Activated CD4-positive, alpha-beta memory T cell treated with anti-CD3 and anti-CD28 coated beads, Interleukin-2, amount 10 ng/mL, durations not matched to agents 7 days and 5 days (primary cell): ENCODE measurements around the gene KCNK3. TPM values are rescaled to one million over a fixed set of nuclear protein-coding genes. Genes with fewer than 3 reads are reported as not detected.
"Not testable (repeated sequence)": the region's sequence is repeated elsewhere in the genome, so short reads cannot be mapped to it uniquely, and the experiment has no call there.

Source experiments
- CTCF ChIA-PET: fragments of 350-600 bp; sonication (Branson Sonifier 250); formaldehyde crosslinking; loops from one replicate; lab custom pipeline; 2021; ENCODE audit warnings: antibody characterized with exemption, inconsistent platforms; lab: Charles Lee
- POLR2A ChIA-PET: fragments of 350-600 bp; sonication (Branson Sonifier 250); formaldehyde crosslinking; loops from one replicate; lab custom pipeline; 2021; ENCODE audit warnings: antibody characterized with exemption; lab: Charles Lee
- DNase-seq: peaks from one replicate; pipeline ENCODE4 v3.0.0-alpha.2; 2020
- H3K27ac Mint-ChIP-seq: one replicate; pipeline ENCODE4 v1.8.0; 2021; ENCODE audit warnings: mild to moderate bottlenecking, mixed read lengths
- H3K27me3 Mint-ChIP-seq: one replicate; pipeline ENCODE4 v1.8.0; 2021; ENCODE audit warnings: mixed read lengths
- H3K36me3 Mint-ChIP-seq: one replicate; pipeline ENCODE4 v1.8.0; 2021; ENCODE audit warnings: low read depth, mixed read lengths
- H3K4me1 Mint-ChIP-seq: one replicate; pipeline ENCODE4 v1.8.0; 2021; ENCODE audit warnings: mixed read lengths
- H3K4me3 Mint-ChIP-seq: one replicate; pipeline ENCODE4 v1.8.0; 2021; ENCODE audit warnings: mild to moderate bottlenecking, mixed read lengths
- H3K9me3 Mint-ChIP-seq: one replicate; pipeline ENCODE4 v1.8.0; 2021; ENCODE audit warnings: mixed read lengths
- total RNA-seq, 2 experiments: library from RNA; stranded (reverse); gene quantifications; one replicate each; pipeline ENCODE4 v1.2.3, GENCODE V29; 2021

The KCNK3 gene
- total RNA-seq, 2 experiments from 2014 or later: not detected

DNA sequence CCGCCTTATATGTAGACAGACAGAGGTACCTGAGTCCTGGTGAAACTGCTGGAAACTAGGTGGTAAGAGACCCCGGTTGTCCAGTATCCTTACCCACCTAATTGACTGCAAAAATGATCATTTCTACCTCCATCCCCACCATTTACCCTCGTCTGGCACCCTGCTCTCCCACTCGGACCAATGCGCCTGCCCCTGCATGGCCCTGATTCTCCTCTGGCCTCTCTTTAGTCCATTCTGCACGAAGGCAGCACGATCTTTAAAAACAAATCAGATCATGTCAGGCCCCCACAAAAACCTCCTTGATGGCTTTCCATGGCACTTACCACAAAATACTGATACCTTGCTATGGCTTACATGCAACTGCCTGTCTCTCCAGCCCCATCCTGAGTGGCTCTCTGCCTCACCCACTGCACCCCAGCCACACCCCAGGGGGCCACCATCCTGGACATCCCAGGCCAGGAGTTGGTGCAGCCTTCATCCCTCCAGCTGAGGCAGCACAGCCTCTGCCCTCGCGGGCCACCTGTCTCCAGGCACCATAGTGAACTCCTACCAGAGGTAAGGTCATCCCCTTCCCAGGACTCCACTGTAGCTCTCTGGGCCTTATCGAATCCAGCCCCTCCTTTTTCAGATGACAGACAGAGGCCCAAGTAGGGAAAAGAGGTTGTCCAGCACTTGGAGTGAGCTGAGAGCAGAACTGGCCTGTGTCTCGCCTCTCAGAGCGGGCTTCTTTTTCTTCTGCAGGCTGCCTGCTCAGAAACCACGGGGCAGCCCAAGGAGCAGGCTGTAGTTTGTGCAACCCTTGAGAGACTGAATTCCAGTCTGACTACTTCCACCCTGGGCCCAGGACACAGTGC is 39.1 kb upstream of the KCNK3 start:
- no peak for DNase-seq
- ChIA-PET CTCF (no interaction called here), POLR2A (no interaction called here)
- H3K27ac Mint-ChIP-seq: no peak overlapping the region
- no peak overlapping the region for H3K4me3 Mint-ChIP-seq
- H3K9me3 Mint-ChIP-seq: no peaks in the 10 kb centered on the region
- H3K27me3 Mint-ChIP-seq: peaks cover 16% of the 10 kb centered on the region
- H3K4me1 Mint-ChIP-seq: no peaks in the 10 kb centered on the region
- H3K36me3 Mint-ChIP-seq: no peaks in the 10 kb centered on the region

DNA sequence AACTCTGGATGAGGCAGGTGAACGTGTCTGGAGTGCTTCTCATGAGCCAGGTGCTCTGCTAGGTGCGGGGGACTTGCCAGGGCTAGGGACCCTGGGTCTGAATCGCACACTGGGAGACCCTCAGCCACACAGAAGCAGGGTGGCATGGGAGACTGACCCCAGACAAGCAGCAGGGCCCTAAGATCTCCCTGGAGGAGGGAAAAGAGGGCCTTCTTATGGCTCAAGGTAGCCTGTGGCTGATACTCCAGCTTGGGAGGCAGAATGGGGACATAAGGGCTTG is 38.5 kb upstream of the KCNK3 start:
- Mint-ChIP-seq H3K36me3 (no peaks in the 10 kb centered on the region), H3K27me3 (peaks cover 16% of the 10 kb centered on the region), H3K4me1 (no peaks in the 10 kb centered on the region), H3K9me3 (no peaks in the 10 kb centered on the region), H3K27ac (no peak overlapping the region), H3K4me3 (no peak overlapping the region)
- no peak for DNase-seq
- POLR2A ChIA-PET: no interaction called here
- CTCF ChIA-PET: no interaction called here

DNA sequence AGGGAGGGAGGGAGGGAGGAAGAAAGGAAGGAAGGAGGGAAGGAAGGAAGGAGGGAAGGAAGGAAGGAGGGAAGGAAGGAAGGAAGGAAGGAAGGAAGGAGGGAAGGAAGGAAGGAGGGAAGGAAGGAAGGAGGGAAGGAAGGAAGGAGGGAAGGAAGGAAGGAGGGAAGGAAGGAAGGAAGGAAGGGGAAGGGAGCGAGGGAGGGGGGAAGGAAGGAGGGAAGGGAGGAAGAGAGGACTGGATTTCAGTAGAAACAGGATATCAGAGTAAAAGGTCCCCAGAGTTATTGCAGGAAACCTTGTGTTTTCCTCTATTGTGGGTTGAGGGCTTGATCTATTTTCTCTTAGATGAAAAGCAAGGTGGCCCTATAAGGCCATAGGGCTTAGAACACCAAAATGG is 37.4 kb upstream of the KCNK3 start:
- H3K4me3 Mint-ChIP-seq, DNase-seq, H3K4me1 Mint-ChIP-seq, POLR2A ChIA-PET, CTCF ChIA-PET, H3K9me3 Mint-ChIP-seq, H3K27ac Mint-ChIP-seq, H3K36me3 Mint-ChIP-seq: not testable (repeated sequence)
- H3K27me3 Mint-ChIP-seq: peaks cover 19% of the 10 kb centered on the region

- Mint-ChIP-seq H3K9me3 (peaks cover 7% of the 10 kb centered on the region), H3K4me3 (no peak overlapping the region), H3K27ac (no peak overlapping the region), H3K36me3 (no peaks in the 10 kb centered on the region), H3K4me1 (no peaks in the 10 kb centered on the region), H3K27me3 (peaks cover 18% of the 10 kb centered on the region)
- DNase-seq: no peak
- ChIA-PET CTCF (no interaction called here), POLR2A (no interaction called here)
These were observed 36.8 kb upstream of the KCNK3 start for GRCh38 chr2:26655611-26656195.

DNA sequence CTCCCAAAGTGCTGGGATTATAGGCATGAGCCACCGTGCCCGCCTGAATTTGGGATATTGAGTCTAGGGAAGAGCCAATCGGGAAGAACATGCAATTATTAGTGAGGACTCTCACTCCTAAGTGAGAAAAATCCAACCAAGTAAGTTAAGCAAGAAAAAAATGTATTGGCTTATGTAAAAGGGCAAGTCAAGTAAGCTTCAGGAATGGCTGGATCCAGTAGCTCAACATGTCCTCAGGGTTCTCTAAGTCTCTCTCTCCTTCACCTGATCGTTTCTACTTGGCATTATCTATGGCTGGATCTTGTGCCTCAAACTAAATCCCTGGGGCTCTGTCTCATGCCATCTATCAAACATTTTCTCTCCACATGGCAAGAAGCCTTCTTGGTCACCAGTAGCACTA is 35.3 kb upstream of the KCNK3 start:
- no peak overlapping the region for H3K4me3 Mint-ChIP-seq
- H3K9me3 Mint-ChIP-seq: peaks cover 8% of the 10 kb centered on the region
- H3K4me1 Mint-ChIP-seq: no peaks in the 10 kb centered on the region
- ChIA-PET POLR2A (no interaction called here), CTCF (no interaction called here)
- peaks cover 21% of the 10 kb centered on the region for H3K27me3 Mint-ChIP-seq
- H3K36me3 Mint-ChIP-seq: no peaks in the 10 kb centered on the region
- DNase-seq: no peak
- H3K27ac Mint-ChIP-seq: no peak overlapping the region

- Mint-ChIP-seq H3K36me3 (no peaks in the 10 kb centered on the region), H3K4me3 (no peak overlapping the region), H3K9me3 (peaks cover 8% of the 10 kb centered on the region), H3K27ac (no peak overlapping the region), H3K27me3 (peaks cover 15% of the 10 kb centered on the region), H3K4me1 (no peaks in the 10 kb centered on the region)
- ChIA-PET CTCF (interaction anchor here (1.0 kb wide), 1 partner anchor 264 kb away, joined by 3 read pairs; no protein-coding TSS in a partner anchor), POLR2A (no interaction called here)
- no peak for DNase-seq
These were observed 33.7 kb upstream of the KCNK3 start for GRCh38 chr2:26658691-26659346.

DNA sequence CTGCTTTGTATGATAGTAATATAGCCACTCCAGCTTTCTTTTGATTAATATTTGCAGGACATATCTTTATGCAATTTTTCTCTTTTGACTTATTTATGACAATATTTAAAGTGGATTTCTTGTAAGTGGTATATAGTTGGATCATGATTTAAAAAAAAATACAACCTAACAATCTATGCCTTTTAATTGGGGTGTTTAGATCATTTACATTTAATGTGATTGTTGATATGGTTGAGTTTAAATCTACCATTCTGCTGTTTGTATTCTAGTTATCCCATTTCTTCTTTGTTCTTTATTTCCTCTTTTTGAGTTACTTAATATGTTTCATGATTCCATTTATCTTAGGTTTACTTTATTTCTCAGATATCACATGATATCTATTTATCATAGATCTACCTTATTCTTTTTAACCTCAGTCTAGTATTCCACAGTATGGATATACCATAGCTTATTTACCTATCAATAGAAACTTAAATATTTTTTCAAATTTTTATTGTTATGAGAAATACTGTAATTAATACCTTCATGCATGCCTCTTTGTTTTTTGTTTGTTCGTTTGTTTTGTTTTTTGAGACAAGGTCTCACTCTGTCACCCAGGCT is 32.1 kb upstream of the KCNK3 start:
- no peak overlapping the region for H3K4me3 Mint-ChIP-seq

GRCh38 chr2:26665296-26665695 is 27.2 kb upstream of the KCNK3 start:
- H3K4me1 Mint-ChIP-seq, H3K27ac Mint-ChIP-seq, H3K4me3 Mint-ChIP-seq, POLR2A ChIA-PET, H3K9me3 Mint-ChIP-seq, CTCF ChIA-PET, DNase-seq, H3K36me3 Mint-ChIP-seq: not testable (repeated sequence)
- peaks cover 37% of the 10 kb centered on the region for H3K27me3 Mint-ChIP-seq

More for the DNA sequence above, 32.1 kb upstream of the KCNK3 start:
- Mint-ChIP-seq H3K36me3 (no peaks in the 10 kb centered on the region), H3K27ac (no peak overlapping the region), H3K4me1 (no peaks in the 10 kb centered on the region), H3K9me3 (peaks cover 8% of the 10 kb centered on the region), H3K27me3 (peaks cover 18% of the 10 kb centered on the region)
- POLR2A ChIA-PET: no interaction called here
- DNase-seq: no peak
- CTCF ChIA-PET: interaction anchor here (0.7 to 1.0 kb wide), 3 partner anchors 53 to 302 kb away, joined by 3 read pairs; no protein-coding TSS in a partner anchor

- POLR2A ChIA-PET: no interaction called here
- Mint-ChIP-seq H3K4me3 (no peak overlapping the region), H3K36me3 (no peaks in the 10 kb centered on the region), H3K9me3 (no peaks in the 10 kb centered on the region), H3K27me3 (peaks cover 30% of the 10 kb centered on the region), H3K4me1 (no peaks in the 10 kb centered on the region), H3K27ac (no peak overlapping the region)
- CTCF ChIA-PET: no interaction called here
- DNase-seq: no peak
These were observed 25.9 kb upstream of the KCNK3 start for GRCh38 chr2:26666671-26667070.

- Mint-ChIP-seq H3K36me3 (no peaks in the 10 kb centered on the region), H3K4me1 (no peaks in the 10 kb centered on the region), H3K27ac (no peak overlapping the region), H3K27me3 (peaks cover 30% of the 10 kb centered on the region), H3K4me3 (no peak overlapping the region), H3K9me3 (no peaks in the 10 kb centered on the region)
- CTCF ChIA-PET: no interaction called here
- no peak for DNase-seq
- POLR2A ChIA-PET: no interaction called here
These were observed 24.5 kb upstream of the KCNK3 start for GRCh38 chr2:26668041-26668440.

DNA sequence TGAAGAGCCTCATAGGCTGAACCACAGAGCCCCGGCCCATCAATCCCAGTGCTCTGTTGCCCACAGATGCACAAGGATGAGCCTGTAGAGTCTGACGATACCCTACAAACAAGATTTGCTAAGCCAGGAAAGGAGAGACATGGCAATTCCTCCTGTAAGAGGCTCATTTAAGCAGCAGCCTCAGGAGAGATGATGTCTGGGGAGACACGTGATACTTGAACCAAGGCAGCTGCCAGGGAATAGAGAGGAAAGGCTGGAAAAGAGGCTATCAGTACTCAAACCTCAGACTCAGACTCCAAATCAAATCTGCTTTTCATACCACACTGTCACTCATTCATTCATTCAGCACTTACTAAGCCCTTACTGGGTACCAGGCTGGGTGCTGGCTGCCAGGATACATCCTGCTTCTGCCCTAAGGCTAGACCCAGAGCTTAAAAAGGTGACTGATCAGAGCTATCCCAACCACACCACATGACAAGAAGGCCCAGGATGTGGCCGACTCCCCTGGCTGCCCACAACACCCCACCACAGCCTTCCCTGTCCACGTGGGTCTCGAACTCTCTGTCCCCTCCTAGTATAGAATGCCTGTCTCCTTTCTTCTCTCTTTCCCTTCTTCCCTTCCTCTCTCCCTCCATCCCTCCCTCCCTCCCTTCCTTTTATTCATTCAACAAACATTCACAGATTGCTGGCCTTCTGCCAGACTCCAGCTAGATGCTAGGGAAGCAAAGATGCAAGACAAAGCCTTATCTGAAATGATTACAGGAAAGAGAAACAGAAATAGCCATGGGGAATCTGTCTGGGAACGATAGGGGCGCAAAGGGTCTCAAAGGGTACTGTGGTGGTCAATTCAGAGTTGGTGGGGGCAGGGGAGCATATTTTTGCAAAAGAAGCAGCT is 23.4 kb upstream of the KCNK3 start:
- peaks cover 29% of the 10 kb centered on the region for H3K27me3 Mint-ChIP-seq
- POLR2A ChIA-PET: no interaction called here

DNA sequence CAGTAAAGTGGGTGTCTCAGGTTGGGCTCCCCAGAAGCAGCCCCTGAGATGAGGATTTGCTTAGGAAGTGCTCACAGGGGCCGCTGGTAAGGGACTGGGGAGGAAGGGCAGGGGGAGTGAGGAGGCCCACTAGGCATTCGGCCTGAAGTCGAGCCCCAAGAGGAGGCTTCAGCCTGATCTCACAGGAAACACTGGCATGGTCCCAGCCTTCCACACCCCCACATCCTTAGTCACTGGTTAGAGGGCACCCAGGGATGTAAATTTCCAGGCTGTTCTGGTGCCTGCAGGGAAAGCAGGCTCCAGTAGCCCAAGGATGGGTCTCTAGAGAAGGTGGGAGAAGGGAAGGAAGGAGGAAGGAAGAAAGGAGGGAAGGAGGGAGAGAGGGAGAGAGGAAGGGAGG is 22.4 kb upstream of the KCNK3 start:
- CTCF ChIA-PET: no interaction called here
- no peak overlapping the region for H3K27ac Mint-ChIP-seq
- H3K4me3 Mint-ChIP-seq: no peak overlapping the region
- no peaks in the 10 kb centered on the region for H3K4me1 Mint-ChIP-seq
- no peak for DNase-seq
- no peaks in the 10 kb centered on the region for H3K9me3 Mint-ChIP-seq
- H3K27me3 Mint-ChIP-seq: peaks cover 26% of the 10 kb centered on the region
- H3K36me3 Mint-ChIP-seq: no peaks in the 10 kb centered on the region
- POLR2A ChIA-PET: no interaction called here

More for the DNA sequence above, 23.4 kb upstream of the KCNK3 start:
- Mint-ChIP-seq H3K36me3 (no peaks in the 10 kb centered on the region), H3K9me3 (no peaks in the 10 kb centered on the region), H3K4me1 (no peaks in the 10 kb centered on the region), H3K4me3 (no peak overlapping the region), H3K27ac (no peak overlapping the region)
- DNase-seq: no peak
- CTCF ChIA-PET: no interaction called here
